Amygdala (tissue), 56 donors: ENCODE measurements around the gene CYP26A1.

ENCODE experiments used
- DNase-seq, 56 donors: peaks; one replicate each; lab custom pipeline; 2025; lab: John Stamatoyannopoulos, UW

CYP26A1 gene

DNA sequence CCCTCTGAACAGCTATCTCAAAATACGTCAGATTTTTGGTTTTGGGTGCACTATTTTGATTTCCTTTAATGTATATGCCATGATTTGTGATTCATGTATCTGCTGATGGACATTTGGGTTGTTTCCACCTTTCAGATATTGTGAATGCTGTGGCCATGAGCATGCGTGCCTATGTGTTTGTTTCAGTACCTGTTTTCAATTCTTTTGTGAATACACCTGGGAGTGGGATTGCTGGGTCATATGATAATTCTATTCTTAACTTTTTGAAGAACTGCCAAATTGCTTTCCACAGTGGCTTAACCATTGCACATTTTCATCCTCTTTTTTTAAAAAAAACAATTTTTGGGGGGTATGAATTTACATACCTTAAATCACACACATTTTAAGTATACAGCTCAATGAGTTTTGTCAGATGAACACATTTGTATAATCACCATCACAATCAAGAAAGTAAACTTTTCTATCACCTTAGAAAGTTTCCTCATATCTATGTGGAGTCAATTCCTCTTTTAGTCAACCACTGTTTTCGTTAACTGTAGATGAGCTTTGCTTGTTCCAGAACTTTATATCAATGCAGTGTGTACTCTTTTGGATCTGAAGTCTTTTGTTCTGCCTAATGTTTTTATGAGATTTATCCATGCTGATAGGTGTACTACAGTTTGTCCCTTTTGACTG, 36.9 kb downstream of the CYP26A1 start:
- DNase-seq, result no peak

DNA sequence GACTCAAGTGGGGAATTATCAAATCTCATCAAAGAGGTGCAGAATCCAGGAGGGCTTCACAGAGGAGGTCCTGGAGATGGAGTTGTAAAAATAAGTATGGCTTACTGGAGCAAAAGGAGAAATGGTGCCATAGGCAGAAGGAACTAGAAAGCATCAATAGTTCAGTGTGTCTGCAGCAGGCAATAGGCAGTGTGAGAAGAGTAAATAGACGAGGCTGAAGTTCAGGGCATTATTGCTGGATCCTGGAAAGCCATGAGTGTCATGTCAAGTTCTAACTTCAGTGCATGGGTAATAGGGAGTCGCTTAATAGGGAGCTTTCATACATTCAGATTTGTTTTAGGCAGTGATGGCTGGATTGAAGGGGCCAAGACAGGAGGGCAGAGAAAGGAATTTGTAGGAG, 39.3 kb downstream of the CYP26A1 start:
- no peak for DNase-seq

DNA sequence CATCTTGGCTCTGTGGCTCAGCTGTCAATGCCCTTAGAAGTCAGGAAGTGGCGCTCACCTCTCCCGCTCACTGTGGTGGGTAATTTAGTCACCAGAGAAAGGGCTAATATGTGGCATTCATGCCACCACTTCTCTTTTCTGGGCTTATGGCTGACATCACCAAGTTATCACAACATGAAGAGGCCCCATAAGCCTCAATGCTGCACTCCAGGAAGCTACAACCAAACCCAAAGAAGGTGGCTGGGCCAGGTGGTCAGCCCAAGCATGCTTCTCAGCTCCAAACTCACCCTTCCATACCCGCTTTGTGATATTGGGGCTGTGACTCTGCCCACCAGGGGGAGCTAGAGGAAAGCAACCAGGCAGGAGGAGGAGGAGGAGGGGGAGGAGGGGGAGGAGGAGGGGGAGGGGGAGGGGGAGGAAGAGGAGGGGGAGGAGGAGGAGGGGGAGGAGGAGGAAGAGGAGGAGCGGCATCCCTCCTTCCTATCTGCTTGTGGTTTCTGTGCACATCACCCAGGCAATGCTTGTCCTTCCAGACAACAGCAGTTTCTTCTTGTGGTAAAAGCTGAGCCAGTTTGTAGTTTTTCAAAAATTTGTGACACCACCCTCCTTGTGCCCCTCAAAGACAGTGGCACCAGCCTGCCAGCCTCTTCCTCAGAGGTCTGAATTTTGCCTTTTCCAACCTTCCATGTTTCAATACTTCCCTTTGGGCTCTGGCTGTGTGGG, 42.1 kb downstream of the CYP26A1 start:
- DNase-seq, result peak in 21 of 56 donors; percentile 1 to 44 (median 8)

DNA sequence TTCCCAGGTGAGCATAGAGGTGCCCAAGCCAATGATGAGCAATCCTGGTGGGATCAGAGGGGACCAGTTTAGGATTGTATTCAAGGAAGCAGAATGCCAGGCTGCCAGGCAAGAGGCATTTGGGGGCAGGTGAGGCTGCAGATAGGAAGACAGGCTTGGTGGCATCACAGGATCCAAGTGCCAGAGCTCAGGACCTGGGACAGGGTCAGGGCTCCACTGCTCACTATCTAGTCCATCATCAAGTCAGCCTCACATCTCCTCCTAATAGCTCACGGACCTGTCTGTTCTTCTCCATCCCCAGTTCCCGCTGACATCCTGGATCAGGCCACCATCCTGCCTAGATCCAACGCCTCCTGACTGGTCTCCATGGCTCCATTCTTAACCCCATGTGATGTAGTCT, 47.6 kb downstream of the CYP26A1 start:
- DNase-seq, result no peak

DNA sequence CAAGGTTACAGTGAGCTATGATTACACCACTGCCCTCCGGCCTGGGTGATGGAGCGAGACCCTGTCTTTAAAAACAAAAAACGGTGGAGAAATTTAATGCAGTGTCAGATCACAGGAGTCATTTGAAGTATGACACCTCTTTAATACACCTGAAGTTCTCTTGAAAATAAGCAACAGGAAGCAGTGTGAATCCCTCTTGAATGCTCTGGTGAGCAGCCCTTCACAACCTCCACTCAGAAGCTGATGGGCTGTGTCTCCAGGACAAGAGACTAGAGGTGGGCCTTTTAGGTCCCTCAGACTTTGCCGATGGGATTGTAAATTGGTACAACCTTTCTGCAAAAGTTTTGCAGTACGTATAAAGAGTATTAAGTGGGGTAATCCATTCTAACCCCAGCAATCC, 50.1 kb downstream of the CYP26A1 start:
- DNase-seq, result no peak

DNA sequence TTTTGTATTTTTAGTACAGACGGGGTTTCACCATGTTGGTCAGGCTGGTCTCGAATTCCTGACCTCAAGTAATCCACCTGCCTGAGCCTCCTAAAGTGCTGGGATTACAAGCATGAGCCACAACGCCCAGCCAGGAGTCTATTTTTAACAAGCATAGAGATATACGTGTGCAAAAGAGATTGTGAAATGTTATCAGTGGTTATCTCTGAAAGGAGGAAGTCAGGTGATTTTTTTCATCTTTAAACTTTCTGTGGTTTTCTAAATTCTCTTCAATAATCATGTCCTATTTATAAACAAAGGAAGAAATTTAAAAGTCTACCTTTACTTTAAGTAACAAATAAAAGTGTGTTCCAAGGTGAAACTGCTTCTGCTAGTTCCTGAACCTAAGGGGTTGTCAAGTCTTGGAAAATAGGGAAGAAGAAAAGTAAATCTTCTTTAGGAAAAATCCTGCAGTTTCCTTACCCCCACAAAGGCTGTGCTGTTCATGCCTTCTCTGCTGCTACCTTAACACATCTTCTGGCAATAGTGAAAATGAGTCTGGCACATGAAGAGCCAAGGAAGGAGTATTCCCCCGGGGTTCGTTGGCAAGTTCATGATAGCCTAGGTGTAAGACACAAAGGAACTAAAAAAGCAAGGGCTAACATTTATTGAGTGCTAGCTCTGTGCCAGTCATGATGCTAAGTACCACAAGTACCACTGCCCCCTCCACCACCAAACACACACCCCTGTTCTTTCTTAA, 51.1 kb downstream of the CYP26A1 start:
- no peak for DNase-seq

DNA sequence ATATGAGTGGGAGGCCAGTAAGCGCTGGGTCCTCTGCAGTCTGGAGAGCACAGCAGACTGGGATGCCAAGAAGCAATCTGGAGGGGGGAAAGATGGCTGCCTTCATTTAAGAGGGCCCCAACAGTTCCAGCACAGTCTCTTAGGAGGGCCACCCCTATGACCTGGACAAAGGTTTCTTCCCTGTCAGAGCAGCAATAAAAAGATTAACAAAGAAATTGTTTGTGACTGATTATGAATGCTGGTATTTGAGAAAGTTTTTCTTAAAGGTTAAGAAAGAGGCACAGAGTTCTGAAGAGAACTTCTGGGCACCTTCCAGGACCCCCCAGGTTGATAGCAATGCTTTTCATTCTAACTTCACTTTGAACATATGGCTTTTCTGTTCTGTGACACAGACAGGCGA, 52.3 kb downstream of the CYP26A1 start:
- no peak for DNase-seq

DNA sequence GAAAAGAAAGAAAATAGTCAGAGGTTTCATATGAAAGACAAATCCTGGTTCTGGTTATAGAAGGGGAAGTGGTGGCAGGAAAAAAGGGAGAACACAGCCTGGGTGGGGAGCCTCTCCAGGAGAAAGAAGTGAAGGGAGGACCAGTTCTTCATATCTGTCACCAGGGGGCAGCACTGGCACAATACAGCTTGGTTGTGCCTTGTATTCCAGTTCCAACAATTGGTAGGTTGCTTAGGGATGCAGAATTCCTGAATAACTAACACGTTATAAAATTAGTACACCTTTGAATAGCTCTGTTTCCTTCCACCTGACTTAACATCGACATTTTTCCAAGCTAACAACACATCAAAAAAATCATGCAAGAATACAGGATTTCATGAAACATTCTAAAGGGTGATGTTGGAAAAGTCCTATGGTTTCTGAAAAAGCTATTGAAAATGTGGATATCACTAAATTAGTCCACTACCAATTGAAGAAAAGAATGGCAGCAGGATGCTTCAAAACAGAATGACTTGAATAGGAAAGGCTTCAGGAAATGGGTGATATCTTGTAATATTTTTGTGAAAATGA, 52.9 kb downstream of the CYP26A1 start:
- DNase-seq, result no peak
